NCI-H1417 treated with DMSO at 0.1 percent for 48 hours (cell line): Measurements from ENCODE around the gene RIMS3.
"Not testable (repeated sequence)": the region's sequence is repeated elsewhere in the genome, so short reads cannot be mapped to it uniquely, and the experiment has no call there.

Source experiments
- DNase-seq: peaks from one replicate; lab custom pipeline; 2025; lab: John Stamatoyannopoulos, UW

Gene RIMS3

GRCh38 chr1:40593449-40594186, 71.9 kb downstream of the RIMS3 start:
- DNase-seq, result no peak

DNA sequence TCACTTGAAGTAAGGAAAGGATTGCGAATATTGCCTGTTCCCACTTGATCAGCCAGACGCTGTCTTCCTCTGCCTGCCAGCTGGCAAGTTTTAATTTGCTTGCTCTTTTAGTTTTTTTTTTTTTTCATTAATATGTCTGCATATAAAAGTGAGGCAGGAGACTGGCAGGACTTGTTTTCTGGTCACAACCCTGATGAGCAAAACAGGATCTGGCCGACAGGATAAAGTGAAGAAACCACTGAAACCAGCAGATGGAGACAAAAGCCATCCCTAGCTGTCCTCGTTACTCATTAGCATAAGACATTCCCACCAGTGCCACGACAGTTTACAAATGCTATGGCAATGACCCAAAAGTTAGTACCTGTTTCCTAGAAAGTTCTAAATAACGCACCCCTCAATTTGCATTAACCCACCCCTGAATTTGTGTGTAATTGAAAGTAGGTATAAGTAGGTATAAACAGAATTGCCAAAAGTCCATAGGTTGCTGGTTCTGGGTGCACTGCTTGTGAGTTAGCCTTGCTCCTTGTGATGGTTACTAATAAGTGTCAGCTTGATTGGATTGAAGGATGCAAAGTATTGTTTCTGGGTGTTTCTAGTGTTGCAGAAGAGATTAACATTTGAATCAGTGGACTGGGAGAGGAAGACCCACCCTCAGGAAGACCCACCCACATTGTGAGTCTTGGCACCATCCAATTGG, 73.2 kb downstream of the RIMS3 start:
- DNase-seq, result no peak

GRCh38 chr1:40588586-40588985, 76.9 kb downstream of the RIMS3 start:
- no peak for DNase-seq

GRCh38 chr1:40583980-40584379, 81.5 kb downstream of the RIMS3 start:
- DNase-seq, result no peak

DNA sequence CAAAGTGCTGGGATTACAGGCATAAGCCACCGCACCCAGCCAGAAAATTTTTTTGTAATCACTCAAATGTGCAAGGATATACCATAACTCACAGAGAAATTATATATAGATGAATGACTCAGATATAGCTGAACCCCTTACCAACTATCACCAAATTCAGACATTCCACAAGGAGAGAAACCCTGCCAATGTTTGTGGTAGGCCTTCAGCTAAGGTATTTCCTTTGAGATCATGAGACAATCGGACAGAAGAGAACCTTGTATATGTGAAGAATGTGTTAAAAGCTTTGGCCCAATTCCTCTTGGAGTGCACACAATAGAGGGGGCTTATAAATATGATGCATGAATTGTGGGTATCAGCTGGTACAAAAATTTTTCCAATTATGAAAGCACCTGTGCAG, 83.4 kb downstream of the RIMS3 start:
- no peak for DNase-seq

GRCh38 chr1:40575336-40575735, 90.1 kb downstream of the RIMS3 start:
- DNase-seq, result no peak

- DNase-seq, result not testable (repeated sequence)
Measured at GRCh38 chr1:40574805-40575204, 90.7 kb downstream of the RIMS3 start.
